Mesenchymal stem cell (in vitro differentiated cells and primary cell): ENCODE measurements around the gene METTL15.

Experiments
- DNase-seq: peaks from one replicate; pipeline ENCODE4 v3.0.0-alpha.2; 2013
- H2AFZ ChIP-seq: one replicate; pipeline ENCODE4 v1.6.1; 2013; ENCODE audit warnings: low read depth, mild to moderate bottlenecking, control low read depth, inconsistent platforms, low read length, moderate library complexity
- H2AK5ac ChIP-seq: 2 replicates; pipeline ENCODE4 v1.6.1; 2013; ENCODE audit warnings: low read length, moderate library complexity, mild to moderate bottlenecking, inconsistent platforms; ENCODE audit not compliant: severe bottlenecking
- H2BK120ac ChIP-seq: one replicate; pipeline ENCODE4 v1.6.1; 2013; ENCODE audit warnings: low read depth, mild to moderate bottlenecking, inconsistent platforms, low read length, moderate library complexity
- H2BK12ac ChIP-seq, 2 experiments: one replicate each; pipeline ENCODE4 v1.6.1; 2013; ENCODE audit warnings: inconsistent platforms in 2 of 2, low read length in 2 of 2, mild to moderate bottlenecking in 2 of 2, moderate library complexity in 2 of 2, control low read depth in 1 of 2
- H2BK15ac ChIP-seq: one replicate; pipeline ENCODE4 v1.6.1; 2013; ENCODE audit warnings: mild to moderate bottlenecking, low read depth, inconsistent platforms; ENCODE audit not compliant: poor library complexity, severe bottlenecking
- H2BK5ac ChIP-seq: 2 replicates; pipeline ENCODE4 v1.6.1; 2013; ENCODE audit warnings: low read depth, mild to moderate bottlenecking, low read length, control low read depth, inconsistent platforms; ENCODE audit not compliant: poor library complexity, severe bottlenecking
- H3K14ac ChIP-seq, 2 experiments: one replicate each; pipeline ENCODE4 v1.6.1; 2013; ENCODE audit warnings: inconsistent platforms in 2 of 2, low read length in 2 of 2, control low read depth in 1 of 2, mild to moderate bottlenecking in 1 of 2, moderate library complexity in 1 of 2
- H3K18ac ChIP-seq, 2 experiments: one replicate each; pipeline ENCODE4 v1.6.1; 2013; ENCODE audit warnings: inconsistent platforms in 2 of 2, low read length in 2 of 2, control low read depth in 1 of 2, low read depth in 1 of 2, mild to moderate bottlenecking in 1 of 2
- H3K23ac ChIP-seq, 2 experiments: one replicate each; pipeline ENCODE4 v1.6.1; 2013; ENCODE audit warnings: inconsistent platforms in 2 of 2, low read length in 2 of 2, mild to moderate bottlenecking in 2 of 2, moderate library complexity in 2 of 2, control low read depth in 1 of 2
- H3K27ac ChIP-seq: 2 replicates; pipeline ENCODE4 v1.5.1; 2013; ENCODE audit warnings: mild to moderate bottlenecking, moderate library complexity, low read length, control low read depth, inconsistent platforms; ENCODE audit not compliant: poor library complexity, severe bottlenecking
- H3K27me3 ChIP-seq, 2 experiments: 2 replicates each; pipeline versions ENCODE4 v1.6.1 to v1.7.0; 2013; ENCODE audit warnings: low read length in 2 of 2, mild to moderate bottlenecking in 2 of 2, moderate library complexity in 2 of 2, control low read depth in 1 of 2, inconsistent platforms in 1 of 2; ENCODE audit not compliant: control insufficient read depth in 1 of 2, insufficient read depth in 1 of 2
- H3K36me3 ChIP-seq, 2 experiments: 2 replicates each; pipeline versions ENCODE4 v1.6.1 to v1.7.0; 2013; ENCODE audit warnings: low read length in 2 of 2, control low read depth in 1 of 2, inconsistent platforms in 1 of 2, low read depth in 1 of 2, mild to moderate bottlenecking in 1 of 2; ENCODE audit not compliant: insufficient read depth in 2 of 2, control insufficient read depth in 1 of 2
- H3K4ac ChIP-seq, 2 experiments: one replicate each; pipeline ENCODE4 v1.6.1; 2013; ENCODE audit warnings: inconsistent platforms in 2 of 2, low read length in 2 of 2, mild to moderate bottlenecking in 2 of 2, moderate library complexity in 2 of 2, control low read depth in 1 of 2, low read depth in 1 of 2
- H3K4me1 ChIP-seq: 2 replicates; pipeline ENCODE4 v1.6.1; 2013; ENCODE audit warnings: low read depth, low read length, control low read depth; ENCODE audit not compliant: control insufficient read depth, insufficient read depth
- H3K4me2 ChIP-seq: 2 replicates; pipeline ENCODE4 v1.6.1; 2013; ENCODE audit warnings: low read length, mild to moderate bottlenecking, inconsistent platforms; ENCODE audit not compliant: poor library complexity, severe bottlenecking
- H3K4me3 ChIP-seq, 2 experiments: 2 replicates each; pipeline versions ENCODE4 v1.5.1 to v1.7.0; 2013; ENCODE audit warnings: low read length in 2 of 2, mild to moderate bottlenecking in 2 of 2, control low read depth in 1 of 2, low read depth in 1 of 2; ENCODE audit not compliant: insufficient read depth in 1 of 2
- H3K79me1 ChIP-seq: replicated peaks from 2 replicates; pipeline ENCODE4 v1.6.1; 2013; ENCODE audit warnings: mild to moderate bottlenecking, control low read depth, low read length, inconsistent platforms; ENCODE audit not compliant: poor library complexity, severe bottlenecking
- H3K9ac ChIP-seq: 2 replicates; pipeline ENCODE4 v1.7.0; 2013; ENCODE audit warnings: mild to moderate bottlenecking, low read length, moderate library complexity
- H3K9me3 ChIP-seq: 2 replicates; pipeline ENCODE4 v1.7.0; 2013; ENCODE audit warnings: mild to moderate bottlenecking, low read length; ENCODE audit not compliant: control insufficient read depth
- H4K8ac ChIP-seq: one replicate; pipeline ENCODE4 v1.6.1; 2013; ENCODE audit warnings: inconsistent platforms, mild to moderate bottlenecking, low read length, moderate library complexity
- H4K91ac ChIP-seq: one replicate; pipeline ENCODE4 v1.6.1; 2013; ENCODE audit warnings: mild to moderate bottlenecking, low read length, inconsistent platforms
- WGBS: methylation state at CpG from one replicate; pipeline ENCODE4 v1.1.7; 2013; ENCODE audit warnings: mixed read lengths; 5-methylcytosine and 5-hydroxymethylcytosine counted together

Gene METTL15

DNA sequence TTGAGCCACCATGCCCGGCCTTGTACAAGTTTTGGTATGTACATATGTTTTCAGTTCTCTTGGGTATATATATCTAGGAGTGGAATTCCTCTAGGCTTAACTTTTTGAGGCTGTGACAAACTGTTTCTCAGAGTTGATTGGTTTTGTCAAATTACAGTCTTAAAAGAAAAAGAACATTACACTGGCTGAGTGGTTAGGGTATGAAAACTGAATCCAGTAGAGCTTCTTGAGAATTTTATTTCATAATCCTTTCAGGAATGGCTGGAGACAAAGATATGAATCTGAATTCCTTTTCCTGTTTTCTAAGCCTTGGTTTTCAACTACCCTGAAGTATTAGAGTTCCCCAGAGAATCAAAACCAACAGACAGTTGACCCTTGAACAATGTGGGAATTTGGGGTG lies 6.5 kb downstream of the METTL15 start:
- no peak overlapping the region for H3K4ac ChIP-seq
- no peak overlapping the region for H4K91ac ChIP-seq
- no peaks in the 10 kb centered on the region for H3K9me3 ChIP-seq
- H3K36me3 ChIP-seq, result peaks cover 0 to 32% of the 10 kb centered on the region in 2 experiments
- no peak overlapping the region for H3K14ac ChIP-seq
- peaks cover 8% of the 10 kb centered on the region for H3K79me1 ChIP-seq
- no peak overlapping the region for H2AK5ac ChIP-seq
- H3K4me1 ChIP-seq, result no peaks in the 10 kb centered on the region
- no peak overlapping the region for H3K18ac ChIP-seq
- no peak for DNase-seq
- no peaks in the 10 kb centered on the region for H3K27me3 ChIP-seq
- no peak overlapping the region for H3K23ac ChIP-seq
- no peak overlapping the region for H2BK15ac ChIP-seq
- H2BK120ac ChIP-seq, result no peak overlapping the region
- H2AFZ ChIP-seq, result no peak overlapping the region
- H3K9ac ChIP-seq, result no peak overlapping the region
- no peak overlapping the region for H3K4me3 ChIP-seq
- no peak overlapping the region for H3K4me2 ChIP-seq
- no peak overlapping the region for H2BK12ac ChIP-seq
- no peak overlapping the region for H2BK5ac ChIP-seq
- H4K8ac ChIP-seq, result no peak overlapping the region
- 91% methylated on average over 1 of the region's 1 CpG for WGBS
- H3K27ac ChIP-seq, result no peak overlapping the region

DNA sequence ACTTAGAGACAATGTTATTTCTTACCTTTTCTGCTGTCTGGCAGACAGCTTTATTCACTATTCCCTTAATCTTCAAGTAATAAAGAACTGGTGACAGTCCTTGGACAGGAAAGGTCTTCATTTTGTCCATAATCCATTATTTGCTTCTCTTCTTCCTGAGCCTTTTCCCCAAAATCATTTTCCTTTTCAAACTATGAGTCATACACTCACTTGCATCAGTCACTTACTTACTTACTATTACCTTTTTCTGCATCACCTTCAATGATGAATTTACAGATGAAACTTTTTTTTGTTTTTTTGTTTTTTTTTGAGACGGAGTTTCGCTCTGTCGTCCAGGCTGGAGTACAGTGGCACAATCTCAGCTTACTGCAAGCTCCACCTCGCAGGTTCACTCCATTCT lies 9.5 kb downstream of the METTL15 start:
- Histone ChIP-seq H3K27ac (no peak overlapping the region), H3K4me3 (no peak overlapping the region), H4K8ac (no peak overlapping the region), H3K23ac (no peak overlapping the region), H3K14ac (no peak overlapping the region), H2AK5ac (no peak overlapping the region), H3K9me3 (no peaks in the 10 kb centered on the region), H3K4ac (no peak overlapping the region), H3K4me1 (no peaks in the 10 kb centered on the region), H3K18ac (no peak overlapping the region), H2BK15ac (no peak overlapping the region), H3K36me3 (peaks cover 0 to 29% of the 10 kb centered on the region in 2 experiments), H2BK5ac (no peak overlapping the region), H2BK120ac (no peak overlapping the region), H2BK12ac (no peak overlapping the region), H3K27me3 (no peaks in the 10 kb centered on the region), H3K9ac (no peak overlapping the region), H3K4me2 (no peak overlapping the region), H2AFZ (no peak overlapping the region), H3K79me1 (peaks cover 8% of the 10 kb centered on the region), H4K91ac (no peak overlapping the region)
- no peak for DNase-seq
- 98% methylated on average over 4 of the region's 4 CpGs for WGBS

DNA sequence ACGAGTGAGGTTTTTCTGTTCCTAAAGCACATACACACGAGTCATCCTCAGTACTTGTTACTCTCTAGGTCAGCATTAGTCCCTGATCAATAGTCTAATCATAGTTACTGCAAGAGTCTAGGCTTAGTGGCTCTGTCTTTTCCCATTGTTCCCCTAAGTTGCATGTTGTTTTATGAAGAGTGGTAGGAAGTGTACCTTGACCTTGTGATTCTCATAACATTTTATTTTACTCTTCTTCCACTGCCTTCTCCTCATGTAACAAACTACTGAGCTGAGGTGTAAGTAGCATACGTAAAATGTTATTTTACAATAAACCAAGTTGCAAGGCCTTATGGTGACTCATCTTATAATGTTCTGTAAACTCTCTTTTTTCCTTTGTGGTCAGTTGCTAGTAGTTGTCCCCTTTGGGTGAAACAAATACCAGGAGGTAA lies 15.0 kb downstream of the METTL15 start:
- Histone ChIP-seq H3K4ac (peak overlapping the region in 1 of 2 experiments; percentile 67), H3K9ac (no peak overlapping the region), H3K23ac (no peak overlapping the region), H2AK5ac (no peak overlapping the region), H2BK5ac (no peak overlapping the region), H3K27ac (peak overlapping the region; percentile 45), H2BK12ac (no peak overlapping the region), H3K79me1 (peaks cover 11% of the 10 kb centered on the region), H3K27me3 (no peaks in the 10 kb centered on the region), H4K8ac (no peak overlapping the region), H3K4me1 (no peaks in the 10 kb centered on the region), H3K36me3 (peaks cover 0 to 28% of the 10 kb centered on the region in 2 experiments), H3K18ac (no peak overlapping the region), H3K14ac (no peak overlapping the region), H3K9me3 (no peaks in the 10 kb centered on the region), H2BK120ac (no peak overlapping the region), H4K91ac (no peak overlapping the region), H3K4me3 (no peak overlapping the region), H3K4me2 (no peak overlapping the region), H2BK15ac (no peak overlapping the region), H2AFZ (no peak overlapping the region)
- DNase-seq, result peak; percentile 74
- 40% methylated on average over 1 of the region's 3 CpGs for WGBS

DNA sequence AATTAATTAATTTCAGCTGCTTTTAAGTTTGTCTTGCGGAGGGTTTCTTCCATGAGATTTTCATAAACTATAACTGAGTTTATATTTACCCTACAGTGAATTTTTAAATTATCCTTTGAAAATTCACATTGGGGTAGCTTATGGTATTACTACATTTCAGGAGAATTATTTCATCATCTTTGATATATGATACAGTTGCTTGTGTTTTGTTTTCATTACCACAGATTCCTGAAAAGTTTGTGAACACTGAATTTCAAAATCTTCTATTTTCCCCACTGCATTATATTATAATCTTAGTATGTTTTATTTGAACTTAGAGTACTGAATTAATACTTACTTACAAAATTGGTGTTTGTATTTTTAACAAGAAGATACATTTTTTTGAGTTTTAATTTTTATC lies 24.4 kb downstream of the METTL15 start:
- H3K4me1 ChIP-seq, result no peaks in the 10 kb centered on the region
- H3K14ac ChIP-seq, result no peak overlapping the region
- H3K36me3 ChIP-seq, result peaks cover 4 to 38% of the 10 kb centered on the region in 2 experiments
- no peak overlapping the region for H2BK5ac ChIP-seq
- H3K9ac ChIP-seq, result no peak overlapping the region
- H3K4ac ChIP-seq, result no peak overlapping the region
- H3K18ac ChIP-seq, result no peak overlapping the region
- no peak overlapping the region for H3K23ac ChIP-seq
- H4K91ac ChIP-seq, result no peak overlapping the region
- peaks cover 15% of the 10 kb centered on the region for H3K79me1 ChIP-seq
- H2AK5ac ChIP-seq, result no peak overlapping the region
- H4K8ac ChIP-seq, result no peak overlapping the region
- no peak overlapping the region for H3K27ac ChIP-seq
- no peak overlapping the region for H2AFZ ChIP-seq
- no peak overlapping the region for H2BK15ac ChIP-seq
- no peak for DNase-seq
- no peaks in the 10 kb centered on the region for H3K27me3 ChIP-seq
- no peak overlapping the region for H2BK120ac ChIP-seq
- no peak overlapping the region for H2BK12ac ChIP-seq
- H3K4me3 ChIP-seq, result no peak overlapping the region
- H3K9me3 ChIP-seq, result peaks cover 28% of the 10 kb centered on the region
- H3K4me2 ChIP-seq, result no peak overlapping the region
- no CpG with 5 or more reads among the region's 1 CpG for WGBS
